GM19468 (cell line): ENCODE measurements around the gene GABRB1.
"Not testable (repeated sequence)": the region's sequence is repeated elsewhere in the genome, so short reads cannot be mapped to it uniquely, and the experiment has no call there.

ENCODE experiments used
- ATAC-seq: cut with Tn5 transposase; IDR thresholded peaks from one replicate; pipeline ENCODE4 v1.9.1; 2021; ENCODE audit warnings: mild to moderate bottlenecking, moderate library complexity, moderate number of reproducible peaks; ENCODE audit not compliant: unreplicated experiment; ENCODE audit errors: extremely low read depth

GABRB1 gene

GRCh38 chr4:47368211-47368610, 336.8 kb downstream of the GABRB1 start:
- ATAC-seq = no peak

- no peak for ATAC-seq
Measured at GRCh38 chr4:47372561-47372960, 341.2 kb downstream of the GABRB1 start.

GRCh38 chr4:47373174-47373573, 341.8 kb downstream of the GABRB1 start:
- ATAC-seq = no peak

- no peak for ATAC-seq
Measured at GRCh38 chr4:47373709-47374108, 342.3 kb downstream of the GABRB1 start.

GRCh38 chr4:47374477-47374876, 343.1 kb downstream of the GABRB1 start:
- no peak for ATAC-seq

DNA sequence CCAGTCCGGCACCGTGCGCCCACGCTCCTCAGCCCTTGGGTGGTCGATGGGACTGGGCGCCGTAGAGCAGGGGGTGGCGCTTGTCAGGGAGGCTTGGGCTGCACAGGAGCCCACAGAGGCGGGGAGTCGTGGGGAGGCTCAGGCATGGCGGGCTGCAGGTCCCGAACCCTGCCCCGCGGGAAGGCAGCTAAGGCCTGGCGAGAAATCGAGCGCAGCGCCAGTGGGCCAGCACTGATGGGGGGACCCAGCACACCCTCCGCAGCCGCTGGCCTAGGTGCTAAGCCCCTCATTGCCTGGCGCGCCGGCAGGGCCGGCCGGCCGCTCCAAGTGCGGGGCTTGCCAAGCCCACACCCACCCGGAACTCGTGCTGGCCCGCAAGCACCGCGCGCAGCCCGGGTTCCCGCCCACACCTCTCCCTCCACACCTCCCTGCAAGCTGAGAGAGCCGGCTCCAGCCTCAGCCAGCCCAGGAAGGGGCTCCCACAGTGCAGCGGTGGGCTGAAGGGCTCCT, 346.7 kb downstream of the GABRB1 start:
- not testable (repeated sequence) for ATAC-seq

DNA sequence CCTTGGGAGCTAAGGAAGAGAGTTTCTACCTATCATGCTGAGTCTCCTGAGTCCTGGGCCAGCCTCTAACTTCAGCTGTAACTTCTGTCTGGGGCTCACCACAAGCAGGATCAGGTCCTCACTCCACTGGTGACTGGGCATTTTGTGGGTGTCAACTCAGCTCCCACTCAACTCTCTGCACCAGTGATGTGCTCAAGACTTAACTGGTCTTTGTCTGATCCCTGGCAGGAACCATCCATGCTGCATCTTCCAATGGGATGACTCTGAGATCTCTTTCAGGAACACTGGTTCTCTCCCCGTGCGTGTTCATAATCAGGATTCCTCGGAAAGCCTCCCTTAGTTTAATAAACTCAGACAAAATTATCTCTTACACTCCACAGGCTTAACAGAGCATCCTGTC, 349.8 kb downstream of the GABRB1 start:
- no peak for ATAC-seq

DNA sequence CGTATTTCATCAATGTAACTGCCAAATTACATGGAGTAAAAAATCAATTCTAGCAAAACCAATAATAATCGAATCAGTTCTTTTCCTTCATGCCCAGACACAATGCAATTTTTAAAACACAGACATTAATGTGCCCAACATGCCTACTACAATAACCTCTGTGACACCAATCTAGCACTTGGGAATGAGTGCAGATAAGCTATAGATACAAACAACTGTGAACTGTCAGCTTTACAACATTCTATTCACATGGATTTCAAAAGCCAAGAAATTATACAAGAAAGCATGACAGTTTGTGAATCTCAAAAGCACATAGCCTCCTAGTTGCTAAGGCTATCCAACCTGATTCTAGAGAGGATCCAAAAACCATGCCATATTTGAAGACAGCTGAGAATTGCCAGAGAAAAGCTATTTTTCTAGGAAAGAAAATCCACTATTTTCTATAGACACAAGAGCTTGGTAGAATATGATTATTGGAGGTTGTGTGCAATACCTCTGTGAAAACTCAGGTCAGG, 351.5 kb downstream of the GABRB1 start:
- ATAC-seq = no peak

DNA sequence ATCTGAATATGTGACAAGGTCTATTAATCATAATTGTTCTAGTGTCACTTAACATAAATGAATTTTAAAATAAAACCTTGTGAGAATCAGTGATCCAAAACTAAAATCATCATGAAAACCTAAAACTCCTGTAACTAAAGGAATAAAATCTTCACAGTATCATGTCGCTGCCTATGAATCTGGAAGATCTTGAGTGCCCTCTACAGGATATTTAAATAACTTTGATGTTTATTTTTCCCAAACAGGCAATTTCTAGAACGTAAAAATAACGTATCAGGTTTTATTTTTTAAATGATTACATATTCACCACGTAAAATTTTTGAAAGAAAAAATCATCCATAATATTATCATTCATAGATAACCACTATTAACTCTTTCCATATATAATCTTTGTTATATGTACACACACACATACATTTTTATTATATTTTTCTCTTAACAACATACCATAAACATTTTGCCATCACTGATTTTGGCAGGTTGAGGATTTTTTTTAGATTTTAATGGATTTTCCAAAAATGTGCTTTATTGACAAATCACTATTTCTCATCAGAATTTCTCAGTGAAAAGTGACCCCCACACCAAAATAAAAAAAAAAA, 352.6 kb downstream of the GABRB1 start:
- no peak for ATAC-seq

- no peak for ATAC-seq
Measured at GRCh38 chr4:47386146-47386545, 354.8 kb downstream of the GABRB1 start.

GRCh38 chr4:47386561-47387235, 355.3 kb downstream of the GABRB1 start:
- no peak for ATAC-seq

DNA sequence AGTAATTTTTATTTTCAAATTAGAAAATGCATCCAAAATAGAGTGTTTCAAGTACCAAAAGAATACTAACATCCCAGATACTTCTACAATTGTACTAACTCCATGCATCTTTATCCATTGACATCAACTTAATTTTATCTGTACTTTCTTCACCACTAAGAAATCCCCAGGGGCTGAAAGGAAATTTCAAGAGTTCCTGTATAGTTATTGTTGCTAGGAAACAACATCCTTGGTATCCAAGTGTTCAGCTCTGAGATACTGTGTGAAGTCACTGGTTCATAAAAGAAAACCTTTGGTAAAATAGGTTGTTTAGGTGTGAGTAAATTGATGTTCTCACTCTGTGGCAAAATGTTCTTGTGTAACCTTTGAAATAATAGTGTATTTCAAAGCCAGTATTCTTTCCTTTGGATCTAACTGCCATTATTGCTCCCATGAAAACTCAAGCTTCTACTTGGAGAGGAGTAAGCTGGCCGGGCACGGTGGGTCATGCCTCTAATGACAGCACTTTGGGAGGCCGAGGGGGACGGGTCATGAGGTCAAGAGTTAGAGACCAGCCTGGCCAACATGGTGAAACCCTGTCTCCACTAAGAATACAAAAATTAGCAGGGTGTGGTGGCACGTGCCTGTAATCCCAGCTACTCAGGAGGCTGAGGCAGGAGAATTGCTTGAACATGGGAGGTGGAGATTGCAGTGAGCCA, 359.2 kb downstream of the GABRB1 start:
- no peak for ATAC-seq

- ATAC-seq = no peak
Measured at GRCh38 chr4:47391256-47391655, 359.9 kb downstream of the GABRB1 start.

GRCh38 chr4:47406408-47406807, 375.0 kb downstream of the GABRB1 start:
- no peak for ATAC-seq

DNA sequence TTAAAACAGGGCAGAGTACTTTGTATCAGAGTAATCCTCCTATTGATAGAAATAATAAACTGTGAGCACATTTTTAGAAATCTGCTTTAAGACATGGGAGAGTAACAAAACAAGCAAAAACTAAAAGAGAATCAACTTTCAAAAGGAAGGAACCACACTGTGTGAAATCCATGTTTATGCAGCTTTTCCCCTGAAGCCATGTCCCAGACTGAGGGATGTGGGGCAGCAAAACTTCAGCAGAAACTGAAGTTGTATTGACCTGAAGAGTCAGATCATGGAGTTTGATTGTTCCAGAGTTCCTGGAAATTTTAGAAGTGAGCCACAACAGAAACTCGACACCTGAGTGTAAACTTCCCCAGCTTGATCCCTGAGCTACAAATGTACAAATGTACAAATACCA, 378.9 kb downstream of the GABRB1 start:
- ATAC-seq = no peak

DNA sequence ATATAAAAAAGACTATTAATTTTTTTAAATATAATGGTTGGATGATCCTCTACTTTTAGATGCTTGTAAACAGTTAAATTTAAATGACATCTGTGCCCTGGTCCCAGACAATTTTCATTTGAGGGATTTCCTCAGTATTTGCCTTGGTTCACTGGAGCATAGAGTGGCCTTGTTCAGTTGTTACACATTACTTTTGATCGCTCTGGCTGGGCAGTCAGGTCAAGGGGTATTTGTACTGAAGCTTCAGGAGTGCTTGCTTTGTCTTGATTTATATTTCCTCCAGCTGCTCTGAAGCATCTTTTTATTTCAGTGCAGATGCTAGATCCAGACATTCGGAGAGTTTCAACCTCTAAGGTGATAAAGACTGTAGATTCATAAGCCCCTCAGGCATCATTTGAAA, 382.2 kb downstream of the GABRB1 start:
- no peak for ATAC-seq

GRCh38 chr4:47415719-47416118, 384.4 kb downstream of the GABRB1 start:
- no peak for ATAC-seq

DNA sequence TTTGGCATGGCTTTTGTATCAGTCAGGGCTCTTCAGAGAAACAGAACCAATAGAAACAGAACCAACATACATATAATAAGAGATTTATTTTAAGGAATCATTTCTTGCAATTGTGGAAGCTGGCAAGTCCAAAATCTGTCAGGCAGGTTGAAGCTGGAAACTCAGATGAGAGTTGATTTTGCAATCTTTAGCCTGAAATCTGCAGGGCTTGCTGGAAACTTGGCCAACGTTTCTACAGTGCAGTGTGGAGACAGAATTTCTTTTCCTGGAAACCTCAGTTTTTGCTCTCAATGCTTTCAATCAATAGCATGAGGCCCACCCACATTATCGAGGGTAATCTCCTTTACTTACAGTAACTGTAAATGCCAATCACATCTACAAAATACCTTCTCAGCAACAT, 386.8 kb downstream of the GABRB1 start:
- no peak for ATAC-seq

DNA sequence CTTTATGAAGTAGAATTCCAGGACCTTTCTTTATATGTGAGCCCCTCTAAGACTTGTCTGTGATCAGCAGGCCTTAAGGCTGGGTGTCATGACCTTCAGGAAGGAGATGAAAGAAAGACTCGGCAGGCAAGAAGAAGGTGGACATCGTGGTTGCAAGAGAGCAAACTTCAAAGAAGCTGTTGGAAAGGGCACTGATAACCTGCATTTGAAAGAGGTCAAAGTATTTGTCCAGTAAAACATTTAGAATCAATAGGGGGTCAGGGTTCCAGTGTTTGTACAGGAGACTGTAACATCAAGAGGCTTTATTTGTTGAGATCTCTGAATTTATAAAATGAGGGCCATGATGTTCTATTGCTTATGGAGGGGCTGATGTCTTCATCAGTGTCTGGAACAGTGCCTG, 387.9 kb downstream of the GABRB1 start:
- ATAC-seq = no peak

DNA sequence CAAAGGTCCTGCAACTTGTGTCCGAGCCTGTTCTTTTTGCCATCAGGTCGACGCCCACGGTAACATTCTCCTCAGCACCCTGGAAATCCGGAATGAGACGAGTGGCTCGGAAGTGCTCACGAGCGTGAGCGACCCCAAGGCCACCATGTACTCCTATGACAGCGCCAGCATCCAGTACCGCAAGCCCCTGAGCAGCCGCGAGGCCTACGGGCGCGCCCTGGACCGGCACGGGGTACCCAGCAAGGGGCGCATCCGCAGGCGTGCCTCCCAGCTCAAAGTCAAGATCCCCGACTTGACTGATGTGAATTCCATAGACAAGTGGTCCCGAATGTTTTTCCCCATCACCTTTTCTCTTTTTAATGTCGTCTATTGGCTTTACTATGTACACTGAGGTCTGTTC, 394.3 kb downstream of the GABRB1 start:
- no peak for ATAC-seq

GRCh38 chr4:47427935-47428334, 396.6 kb downstream of the GABRB1 start:
- no peak for ATAC-seq
